ENCODE data around the gene NUP62. TPM values are rescaled to one million over a fixed set of nuclear protein-coding genes. Genes with fewer than 3 reads are reported as not detected.
"Not testable (repeated sequence)": the region's sequence is repeated elsewhere in the genome, so short reads cannot be mapped to it uniquely, and the experiment has no call there.

NUP62 gene
- total RNA-seq, 1 donor from 2014 or later, result 85.9 TPM

- not testable (repeated sequence) for H3K27me3 Mint-ChIP-seq; H3K36me3 Mint-ChIP-seq (ENCODE audit: insufficient read depth); DNase-seq (ENCODE audit: low spot score, unreplicated experiment); H3K4me3 Mint-ChIP-seq (ENCODE audit: low read depth); H3K9me3 Mint-ChIP-seq (ENCODE audit: low read depth); H3K27ac Mint-ChIP-seq
- H3K4me1 Mint-ChIP-seq (ENCODE audit: low read depth), result peaks cover 15% of the 10 kb centered on the region
Observed at GRCh38 chr19:49958596-49958995, 29.3 kb upstream of the NUP62 start.

GRCh38 chr19:49958144-49958543 is 28.8 kb upstream of the NUP62 start:
- Mint-ChIP-seq H3K4me1 (ENCODE audit: low read depth) (peaks cover 16% of the 10 kb centered on the region), H3K27ac (peak overlapping the region; percentile 71)
- not testable (repeated sequence) for H3K27me3 Mint-ChIP-seq; H3K9me3 Mint-ChIP-seq (ENCODE audit: low read depth); H3K36me3 Mint-ChIP-seq (ENCODE audit: insufficient read depth); H3K4me3 Mint-ChIP-seq (ENCODE audit: low read depth); DNase-seq (ENCODE audit: low spot score, unreplicated experiment)

- DNase-seq (ENCODE audit: low spot score, unreplicated experiment), result no peak
- Mint-ChIP-seq H3K4me1 (ENCODE audit: low read depth) (peaks cover 20% of the 10 kb centered on the region), H3K36me3 (ENCODE audit: insufficient read depth) (no peaks in the 10 kb centered on the region), H3K27me3 (no peaks in the 10 kb centered on the region), H3K9me3 (ENCODE audit: low read depth) (no peaks in the 10 kb centered on the region), H3K4me3 (ENCODE audit: low read depth) (no peak overlapping the region), H3K27ac (no peak overlapping the region)
- TF ChIP-seq CTCF (IDR thresholded peaks at IDR 0.05; ENCODE audit: unreplicated experiment), result no peak
Observed at GRCh38 chr19:49957262-49957915, 28.1 kb upstream of the NUP62 start.

GRCh38 chr19:49956115-49956495 is 26.8 kb upstream of the NUP62 start:
- no peaks in the 10 kb centered on the region for H3K9me3 Mint-ChIP-seq (ENCODE audit: low read depth)
- TF ChIP-seq CTCF (IDR thresholded peaks at IDR 0.05; ENCODE audit: unreplicated experiment), result no peak
- H3K27me3 Mint-ChIP-seq, result no peaks in the 10 kb centered on the region
- H3K27ac Mint-ChIP-seq, result no peak overlapping the region
- H3K36me3 Mint-ChIP-seq (ENCODE audit: insufficient read depth), result no peaks in the 10 kb centered on the region
- peaks cover 20% of the 10 kb centered on the region for H3K4me1 Mint-ChIP-seq (ENCODE audit: low read depth)
- no peak overlapping the region for H3K4me3 Mint-ChIP-seq (ENCODE audit: low read depth)
- DNase-seq (ENCODE audit: low spot score, unreplicated experiment), result no peak

GRCh38 chr19:49954933-49955332 is 25.6 kb upstream of the NUP62 start:
- Mint-ChIP-seq H3K27me3 (no peaks in the 10 kb centered on the region), H3K9me3 (ENCODE audit: low read depth) (no peaks in the 10 kb centered on the region), H3K4me1 (ENCODE audit: low read depth) (peaks cover 20% of the 10 kb centered on the region), H3K27ac (no peak overlapping the region), H3K36me3 (ENCODE audit: insufficient read depth) (no peaks in the 10 kb centered on the region), H3K4me3 (ENCODE audit: low read depth) (no peak overlapping the region)
- no peak for DNase-seq (ENCODE audit: low spot score, unreplicated experiment)
- TF ChIP-seq CTCF (IDR thresholded peaks at IDR 0.05; ENCODE audit: unreplicated experiment), result no peak

- Mint-ChIP-seq H3K36me3 (ENCODE audit: insufficient read depth) (no peaks in the 10 kb centered on the region), H3K27me3 (no peaks in the 10 kb centered on the region), H3K4me3 (ENCODE audit: low read depth) (no peak overlapping the region), H3K4me1 (ENCODE audit: low read depth) (peaks cover 20% of the 10 kb centered on the region), H3K27ac (no peak overlapping the region), H3K9me3 (ENCODE audit: low read depth) (no peaks in the 10 kb centered on the region)
- no peak for TF ChIP-seq CTCF (IDR thresholded peaks at IDR 0.05; ENCODE audit: unreplicated experiment)
- no peak for DNase-seq (ENCODE audit: low spot score, unreplicated experiment)
Observed at GRCh38 chr19:49954092-49954829, 25.0 kb upstream of the NUP62 start.
